BE2C (cell line): ENCODE measurements around the gene AKR1D1.

Source experiments
- DNase-seq: peaks from one replicate; pipeline ENCODE4 v3.0.0-alpha.2; 2020
- H3K27me3 ChIP-seq: fragments of 250-450 bp; sonication (Bioruptor Pico); 2 replicates; pipeline ENCODE4 v1.5.1; 2020; ENCODE audit warnings: mild to moderate bottlenecking
- H3K36me3 ChIP-seq: fragments of 250-450 bp; sonication (Bioruptor Pico); 2 replicates; pipeline ENCODE4 v1.5.1; 2020; ENCODE audit warnings: mild to moderate bottlenecking
- H3K4me1 ChIP-seq: fragments of 250-450 bp; sonication (Bioruptor Pico); 2 replicates; pipeline ENCODE4 v1.5.1; 2020
- H3K4me3 ChIP-seq: 2 replicates; pipeline ENCODE4 v1.5.1; 2011; ENCODE audit warnings: low read depth, low read length
- H3K9me3 ChIP-seq: fragments of 250-450 bp; sonication (Bioruptor Pico); 2 replicates; pipeline ENCODE4 v1.5.1; 2020
- TF ChIP-seq, protein P1 (sequence below): IDR thresholded peaks from 2 replicates; pipeline ENCODE4 v1.5.1; 2012; ENCODE audit warnings: mild to moderate bottlenecking, low read depth, low read length

The AKR1D1 gene

DNA sequence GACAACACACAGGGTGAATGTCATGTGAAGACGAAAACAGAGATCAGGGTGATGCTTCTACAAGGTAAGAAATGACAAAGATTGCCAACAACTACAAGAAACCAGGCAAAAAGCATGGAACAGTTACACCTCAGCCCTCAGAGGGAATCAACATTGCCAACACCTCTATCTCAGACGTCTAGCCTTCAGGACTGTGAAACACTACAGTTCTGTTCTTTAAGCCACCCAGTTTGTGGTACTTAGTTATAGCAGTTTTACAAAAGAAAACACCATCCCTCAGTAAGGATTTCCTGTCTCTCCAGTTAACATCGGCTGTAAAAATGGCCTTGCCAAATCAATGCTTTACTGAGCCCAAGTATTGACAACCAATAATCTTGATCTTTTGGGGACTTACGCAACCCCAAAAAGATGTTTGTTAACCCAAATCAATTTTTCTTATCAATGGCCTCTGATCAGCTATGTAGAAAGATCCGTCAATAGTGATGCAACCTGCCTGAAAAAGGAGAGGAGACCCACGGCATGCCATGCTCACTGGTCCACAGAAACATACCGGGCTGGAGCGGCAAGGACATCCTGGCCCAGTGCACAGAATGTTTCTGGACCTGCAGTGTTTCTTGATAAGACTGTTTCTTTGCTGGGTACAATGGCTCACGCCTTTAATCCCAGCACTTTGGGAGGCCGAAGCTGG, 44.0 kb downstream of the AKR1D1 start:
- DNase-seq: no peak
- Histone ChIP-seq H3K27me3 (no peaks in the 10 kb centered on the region), H3K36me3 (no peaks in the 10 kb centered on the region), H3K4me3 (no peak overlapping the region), H3K9me3 (no peaks in the 10 kb centered on the region), H3K4me1 (peaks cover 5% of the 10 kb centered on the region; the same call in 1 of the 2 replicates)
- TF ChIP-seq, protein P1, sequence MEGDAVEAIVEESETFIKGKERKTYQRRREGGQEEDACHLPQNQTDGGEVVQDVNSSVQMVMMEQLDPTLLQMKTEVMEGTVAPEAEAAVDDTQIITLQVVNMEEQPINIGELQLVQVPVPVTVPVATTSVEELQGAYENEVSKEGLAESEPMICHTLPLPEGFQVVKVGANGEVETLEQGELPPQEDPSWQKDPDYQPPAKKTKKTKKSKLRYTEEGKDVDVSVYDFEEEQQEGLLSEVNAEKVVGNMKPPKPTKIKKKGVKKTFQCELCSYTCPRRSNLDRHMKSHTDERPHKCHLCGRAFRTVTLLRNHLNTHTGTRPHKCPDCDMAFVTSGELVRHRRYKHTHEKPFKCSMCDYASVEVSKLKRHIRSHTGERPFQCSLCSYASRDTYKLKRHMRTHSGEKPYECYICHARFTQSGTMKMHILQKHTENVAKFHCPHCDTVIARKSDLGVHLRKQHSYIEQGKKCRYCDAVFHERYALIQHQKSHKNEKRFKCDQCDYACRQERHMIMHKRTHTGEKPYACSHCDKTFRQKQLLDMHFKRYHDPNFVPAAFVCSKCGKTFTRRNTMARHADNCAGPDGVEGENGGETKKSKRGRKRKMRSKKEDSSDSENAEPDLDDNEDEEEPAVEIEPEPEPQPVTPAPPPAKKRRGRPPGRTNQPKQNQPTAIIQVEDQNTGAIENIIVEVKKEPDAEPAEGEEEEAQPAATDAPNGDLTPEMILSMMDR: no peak

DNA sequence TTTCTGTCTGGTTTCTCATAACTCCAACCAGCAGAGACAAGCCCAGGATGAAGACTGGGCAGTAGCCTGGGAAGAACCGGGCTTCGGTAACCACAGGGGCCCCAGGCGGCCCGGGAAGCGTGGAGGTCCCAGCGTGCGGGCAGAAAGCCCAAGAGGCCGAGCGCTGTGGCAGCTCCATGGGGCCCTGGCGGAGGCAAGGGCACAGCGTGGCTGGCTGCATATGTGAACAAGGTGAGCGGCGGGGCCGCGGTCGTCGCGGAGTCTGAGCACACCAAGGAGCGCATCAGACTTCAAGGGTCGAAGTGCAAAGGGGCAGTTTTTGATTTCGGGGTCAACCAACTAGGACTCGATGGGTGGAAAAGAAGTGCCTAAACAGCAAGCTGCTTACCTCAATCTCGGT, 45.9 kb downstream of the AKR1D1 start:
- H3K4me3 ChIP-seq: no peak overlapping the region
- H3K9me3 ChIP-seq: no peaks in the 10 kb centered on the region
- H3K36me3 ChIP-seq: no peaks in the 10 kb centered on the region
- peaks cover 2% of the 10 kb centered on the region for H3K4me1 ChIP-seq
- TF ChIP-seq, protein P1: no peak
- DNase-seq: no peak
- no peaks in the 10 kb centered on the region for H3K27me3 ChIP-seq

DNA sequence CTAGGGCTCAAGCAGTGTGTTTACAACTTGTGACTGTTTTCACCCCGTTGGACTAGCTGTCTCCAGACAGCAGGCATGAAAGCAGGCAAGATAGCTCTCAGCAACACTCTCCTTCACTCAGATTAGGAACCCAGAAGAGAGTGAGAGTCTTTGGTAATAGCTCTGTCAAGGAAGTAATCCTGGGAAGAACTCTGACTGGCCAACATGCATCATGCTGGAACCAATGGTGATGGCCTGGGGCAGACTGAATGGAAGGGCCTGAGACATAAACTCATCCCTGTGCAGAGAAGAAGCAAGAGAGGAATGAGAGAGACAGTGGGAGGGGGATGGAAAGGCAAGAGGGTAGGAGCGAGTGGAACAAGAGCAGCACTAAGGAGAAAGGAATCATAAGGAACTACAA, 48.9 kb downstream of the AKR1D1 start:
- no peak for DNase-seq
- H3K36me3 ChIP-seq: no peaks in the 10 kb centered on the region
- TF ChIP-seq, protein P1: no peak
- H3K4me3 ChIP-seq: no peak overlapping the region
- H3K4me1 ChIP-seq: no peaks in the 10 kb centered on the region; the same call in 1 of the 2 replicates
- H3K9me3 ChIP-seq: no peaks in the 10 kb centered on the region
- H3K27me3 ChIP-seq: no peaks in the 10 kb centered on the region

DNA sequence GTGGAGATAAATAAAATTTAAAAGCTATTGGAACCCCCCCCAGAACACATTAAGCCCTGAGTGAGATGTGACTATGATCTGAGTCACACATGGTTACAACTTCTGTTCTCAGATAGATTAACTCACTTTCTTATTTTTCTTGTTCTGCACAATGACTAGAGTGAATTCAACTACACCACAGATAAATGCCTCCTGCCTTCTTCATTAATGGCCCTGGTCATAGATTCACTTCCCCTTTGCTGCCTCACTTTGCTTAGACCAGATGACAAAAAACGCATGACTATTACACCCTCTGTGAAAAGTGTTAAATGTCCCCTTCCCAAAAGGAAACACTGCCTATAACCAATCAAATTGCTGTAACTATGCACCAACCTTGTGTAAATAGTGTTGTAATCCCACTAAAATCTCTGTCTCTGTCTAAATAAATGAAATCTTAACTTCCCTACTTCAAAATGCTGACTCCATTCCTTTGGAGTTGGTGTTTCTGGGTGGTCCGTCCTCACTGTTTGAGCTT, 49.4 kb downstream of the AKR1D1 start:
- H3K4me1 ChIP-seq: no peaks in the 10 kb centered on the region; the same call in 1 of the 2 replicates
- DNase-seq: no peak
- TF ChIP-seq, protein P1: no peak
- no peaks in the 10 kb centered on the region for H3K27me3 ChIP-seq
- no peaks in the 10 kb centered on the region for H3K36me3 ChIP-seq
- H3K4me3 ChIP-seq: no peak overlapping the region
- H3K9me3 ChIP-seq: no peaks in the 10 kb centered on the region

DNA sequence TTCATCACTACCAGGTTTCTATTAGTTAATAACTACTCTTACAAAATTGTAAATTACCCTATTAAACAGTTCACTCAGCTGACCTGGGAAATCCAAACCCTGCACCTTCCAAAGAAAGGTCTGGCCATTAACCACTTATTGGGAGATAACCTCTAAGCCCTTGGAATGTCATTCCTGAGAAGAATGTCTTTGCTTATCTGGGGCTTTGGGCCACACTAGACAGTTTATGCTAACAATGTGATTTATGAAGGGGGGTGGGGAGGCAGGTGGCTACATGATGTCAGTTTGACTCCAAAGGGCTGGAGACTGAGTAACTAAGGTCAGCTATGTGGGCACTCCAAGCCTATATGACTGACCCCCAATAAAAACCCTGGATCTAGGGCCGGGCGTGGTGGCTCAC, 50.7 kb downstream of the AKR1D1 start:
- H3K4me1 ChIP-seq: no peaks in the 10 kb centered on the region; the same call in 1 of the 2 replicates
- TF ChIP-seq, protein P1: no peak
- H3K36me3 ChIP-seq: no peaks in the 10 kb centered on the region
- no peak overlapping the region for H3K4me3 ChIP-seq
- H3K27me3 ChIP-seq: no peaks in the 10 kb centered on the region
- DNase-seq: no peak
- no peaks in the 10 kb centered on the region for H3K9me3 ChIP-seq

DNA sequence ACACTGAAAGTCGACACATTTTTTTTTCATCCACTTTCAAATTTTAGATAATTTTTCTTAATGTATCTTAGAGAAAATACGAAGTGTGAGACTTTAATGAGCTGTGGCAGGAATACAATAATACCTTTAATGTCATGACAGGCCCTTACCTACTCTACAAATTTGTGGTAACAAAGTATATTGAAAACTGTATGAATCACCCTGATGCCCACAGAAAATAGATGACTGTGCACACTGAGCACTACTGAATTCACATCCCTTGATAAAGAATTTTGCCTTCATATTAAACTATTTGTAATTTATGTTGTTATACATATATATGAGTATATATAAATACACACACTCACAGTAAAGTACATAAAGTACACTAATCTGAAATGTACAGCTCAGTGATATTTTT, 51.7 kb downstream of the AKR1D1 start:
- H3K4me3 ChIP-seq: no peak overlapping the region
- no peaks in the 10 kb centered on the region for H3K27me3 ChIP-seq
- no peak for DNase-seq
- H3K36me3 ChIP-seq: no peaks in the 10 kb centered on the region
- TF ChIP-seq, protein P1: no peak
- H3K9me3 ChIP-seq: no peaks in the 10 kb centered on the region
- no peaks in the 10 kb centered on the region; the same call in 1 of the 2 replicates for H3K4me1 ChIP-seq
